HG02973 (cell line): ENCODE results near the gene TMPRSS13.
"Not testable (repeated sequence)": the region's sequence is repeated elsewhere in the genome, so short reads cannot be mapped to it uniquely, and the experiment has no call there.

Source experiments
- ATAC-seq: cut with Tn5 transposase; IDR thresholded peaks from one replicate; pipeline ENCODE4 v1.9.1; 2021; ENCODE audit warnings: moderate library complexity; ENCODE audit not compliant: unreplicated experiment

Gene TMPRSS13

DNA sequence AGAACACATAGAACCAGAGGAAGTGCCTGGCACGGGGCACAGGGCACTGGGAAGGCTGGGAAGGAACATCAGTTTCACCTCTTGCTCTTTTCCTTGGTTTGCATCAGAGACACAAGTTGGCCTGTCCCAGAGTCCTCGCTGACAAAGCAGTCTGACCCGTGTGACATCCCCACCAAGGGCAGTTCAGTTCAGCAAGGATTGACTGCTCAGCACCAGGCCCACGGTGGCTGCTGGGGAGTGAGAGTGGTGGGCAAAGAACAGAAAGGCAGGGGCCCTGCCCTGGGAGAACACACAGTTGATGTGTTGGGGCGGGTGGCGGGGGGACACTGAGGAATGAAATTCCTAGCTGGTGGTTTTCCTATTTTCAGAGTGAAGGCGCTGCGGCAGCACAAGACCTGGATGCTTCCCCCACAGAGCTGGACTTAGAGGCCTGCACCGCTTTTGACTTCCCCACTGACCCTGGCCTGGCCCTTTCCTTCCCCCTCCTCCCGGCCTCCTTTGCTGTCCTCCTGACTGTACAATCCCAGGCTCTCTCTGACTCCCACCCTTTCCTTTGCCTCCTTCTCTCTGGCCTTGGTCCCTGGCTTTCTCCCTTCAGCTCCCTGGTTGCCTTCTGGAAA, 2.2 kb upstream of the TMPRSS13 start:
- no peak for ATAC-seq

DNA sequence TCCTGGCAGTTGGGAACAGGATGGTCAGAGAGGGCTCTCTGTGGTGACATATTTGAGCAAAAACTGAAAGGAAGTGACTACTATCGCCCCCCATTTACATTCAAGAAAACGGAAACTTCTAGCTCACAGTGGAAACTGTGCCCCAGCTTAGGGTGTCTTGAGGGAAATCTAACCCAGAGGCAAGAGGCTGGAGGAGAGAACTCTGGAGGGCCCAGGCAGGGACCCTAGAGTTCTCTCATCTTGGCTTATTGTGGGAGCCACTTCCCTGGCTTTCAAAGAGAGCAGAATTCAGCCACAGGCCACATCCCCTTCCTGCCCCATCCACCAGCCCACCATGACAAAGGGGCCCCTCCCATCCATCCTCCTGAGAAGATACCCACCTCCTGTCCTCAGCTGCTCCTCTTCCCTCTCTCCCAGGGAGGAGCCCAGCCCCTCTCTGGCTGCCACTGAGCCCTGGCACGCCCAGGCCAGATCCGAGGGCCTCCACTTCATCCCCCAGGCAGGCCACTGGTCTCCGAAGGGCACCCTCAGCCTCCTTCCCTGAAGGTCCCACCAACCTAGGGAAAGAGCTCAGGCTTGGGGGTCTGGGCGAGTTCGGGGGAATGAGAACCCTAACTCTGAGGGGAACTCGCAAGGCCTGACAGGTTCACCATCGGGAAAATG, 1.6 kb upstream of the TMPRSS13 start:
- no peak for ATAC-seq

DNA sequence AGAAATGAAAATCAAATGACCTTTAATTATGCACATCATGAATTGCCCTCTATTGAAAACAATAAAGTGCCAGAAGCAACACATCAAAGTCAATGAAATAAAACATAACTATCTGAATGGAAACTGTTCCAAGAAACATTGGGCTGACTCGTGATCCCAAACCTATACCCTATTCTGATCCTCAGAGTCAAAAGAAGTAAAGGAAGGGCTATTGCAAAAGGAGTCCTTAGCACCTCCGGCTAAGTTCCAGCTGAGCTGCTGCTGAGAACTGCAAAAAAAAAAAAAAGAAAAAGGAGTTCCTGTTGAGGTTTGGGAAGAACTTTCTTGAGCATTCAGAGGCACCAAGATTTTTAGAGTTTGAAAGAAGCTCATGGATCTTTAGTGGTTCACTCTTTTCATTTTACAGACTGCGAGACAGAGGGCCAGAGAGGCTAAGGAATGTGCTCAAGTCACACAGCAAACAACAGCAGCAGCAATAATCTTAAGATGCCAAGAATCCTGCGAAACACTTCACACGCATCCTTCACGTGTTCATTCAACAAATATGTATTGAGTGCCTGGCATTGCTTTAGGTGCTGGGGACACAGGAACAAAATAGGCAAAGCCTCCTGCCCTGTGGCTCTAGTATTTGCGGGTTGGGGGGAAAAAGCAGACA, 841 bp upstream of the TMPRSS13 start:
- no peak for ATAC-seq

DNA sequence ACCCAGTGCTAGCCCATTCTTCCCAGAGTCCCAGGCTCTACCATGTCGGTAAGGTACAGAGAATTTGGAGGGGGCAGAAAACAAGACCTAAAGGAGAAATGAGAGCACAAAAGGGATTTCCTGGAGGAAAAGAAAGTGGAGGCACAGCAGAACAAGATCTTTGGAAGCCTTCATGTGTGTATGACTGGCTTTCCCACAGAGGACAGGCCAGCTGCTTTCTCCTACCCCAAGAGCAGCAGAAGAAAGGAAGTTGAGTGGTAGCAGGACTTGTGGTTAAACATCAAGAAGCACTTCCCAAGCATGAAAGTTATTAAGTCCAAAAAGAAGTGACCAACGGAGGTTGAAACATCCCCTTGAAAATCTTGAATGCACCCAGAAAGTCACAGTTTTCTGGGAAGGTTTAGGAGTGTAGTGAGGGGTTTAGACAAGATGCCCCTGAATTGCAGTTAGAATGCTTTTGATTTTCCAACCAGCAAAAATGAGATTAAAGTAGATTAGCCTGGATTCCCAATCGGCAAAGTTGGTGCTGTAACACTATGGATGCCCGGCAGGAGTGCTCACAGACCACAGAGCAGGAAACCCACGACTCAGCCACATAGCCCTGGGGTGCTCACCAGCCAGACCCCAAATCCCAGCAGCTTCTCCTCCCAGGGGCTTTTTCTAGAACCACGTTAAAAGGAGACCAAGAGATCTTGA, 608 bp downstream of the TMPRSS13 start:
- no peak for ATAC-seq

DNA sequence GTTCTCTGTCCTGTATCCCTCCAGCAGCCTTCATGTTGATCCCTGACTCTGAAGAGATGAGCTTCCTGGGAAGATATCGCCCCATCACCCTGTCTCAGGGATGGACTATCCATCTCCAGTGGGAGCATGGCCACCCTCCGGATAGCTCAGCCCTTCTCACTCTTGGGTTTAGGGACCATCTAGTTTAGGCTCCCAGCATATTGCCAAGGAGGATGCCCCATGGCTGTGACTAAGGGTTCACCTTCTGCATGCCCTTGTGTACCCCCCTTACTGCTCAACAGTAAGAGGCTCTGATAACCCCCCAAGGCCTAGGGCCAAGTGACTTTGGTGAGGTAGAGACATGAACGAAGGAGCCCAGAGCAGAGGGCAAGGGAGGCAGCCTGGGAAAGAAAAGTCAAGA, 1.3 kb downstream of the TMPRSS13 start:
- ATAC-seq, result no peak

DNA sequence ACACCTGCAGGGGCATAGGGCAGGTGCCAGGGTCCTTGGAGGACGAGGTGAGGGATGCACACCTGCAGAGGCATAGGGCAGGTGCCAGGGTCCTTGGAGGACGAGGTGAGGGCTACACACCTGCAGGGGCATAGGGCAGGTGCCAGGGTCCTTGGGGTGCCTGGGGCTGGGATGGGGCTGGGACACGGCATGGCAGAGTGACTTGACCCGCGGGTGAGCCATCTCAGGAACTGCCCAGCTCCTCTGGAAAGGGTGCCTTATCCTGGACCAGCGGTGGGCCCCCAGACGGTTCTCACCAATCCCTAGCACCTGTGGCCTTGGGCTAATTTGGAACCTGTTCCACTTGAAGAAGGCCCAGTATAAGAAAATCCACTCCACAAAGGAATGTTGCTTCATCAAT, 3.0 kb downstream of the TMPRSS13 start:
- ATAC-seq, result not testable (repeated sequence)

DNA sequence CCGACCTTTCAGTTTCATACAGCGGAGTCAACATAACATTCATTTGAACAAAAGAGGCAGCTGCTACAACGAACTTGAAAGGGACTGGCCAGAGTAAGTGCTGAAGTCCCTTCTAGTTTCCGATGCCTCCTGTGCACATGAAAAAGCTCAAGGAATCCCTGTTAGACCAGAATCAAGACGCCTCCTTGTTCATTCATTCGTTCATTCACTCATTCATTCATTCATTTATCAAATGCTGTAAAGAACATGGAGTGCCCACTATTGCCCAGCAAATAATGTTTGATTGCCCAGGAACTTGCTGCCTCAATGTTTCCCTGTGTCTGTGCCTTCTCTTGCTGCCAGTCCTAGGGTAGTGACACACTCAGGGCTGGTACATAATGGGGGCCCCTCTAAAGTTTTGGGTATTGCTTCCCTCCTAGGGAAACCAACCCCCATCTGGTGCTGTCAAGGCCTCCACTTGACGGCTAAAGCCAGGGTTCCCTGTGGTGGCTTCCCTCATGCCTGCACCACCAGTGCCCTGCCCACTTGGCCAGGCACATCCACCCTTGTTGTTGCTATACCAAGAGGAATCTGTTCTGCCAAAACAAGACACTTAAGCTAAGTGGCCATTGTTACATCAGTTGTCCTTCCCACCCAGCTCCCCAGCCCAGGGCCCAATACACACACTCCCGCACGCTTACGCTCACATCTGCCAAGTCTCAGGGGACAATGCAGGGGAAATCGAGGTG, 3.8 kb downstream of the TMPRSS13 start:
- ATAC-seq, result no peak

DNA sequence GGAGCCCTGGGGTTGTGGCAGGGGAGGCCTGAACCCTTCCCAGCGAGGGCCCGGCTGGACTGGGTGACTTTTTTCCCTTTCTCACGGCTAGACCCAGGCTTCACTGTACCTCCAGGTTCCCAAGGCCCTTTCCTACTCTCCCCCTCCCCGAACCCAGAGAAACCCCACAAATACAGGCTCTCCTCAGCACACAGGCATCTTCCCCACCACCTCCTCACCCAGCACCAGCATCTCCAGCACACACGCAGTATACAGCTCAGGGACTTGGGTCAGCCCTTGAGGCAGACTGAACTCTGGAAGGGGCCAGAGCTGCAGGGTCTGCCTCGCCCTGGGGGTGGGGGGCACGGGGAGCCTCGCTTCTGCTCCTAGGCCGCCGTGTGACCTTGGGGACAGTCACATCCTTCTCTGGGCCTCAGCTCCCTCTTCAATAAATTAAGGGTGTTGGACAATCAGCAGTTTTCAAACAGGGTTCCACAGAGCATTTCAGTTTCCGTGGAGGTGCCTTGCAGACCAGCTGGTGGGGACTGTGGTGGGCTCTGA, 4.5 kb downstream of the TMPRSS13 start:
- no peak for ATAC-seq

DNA sequence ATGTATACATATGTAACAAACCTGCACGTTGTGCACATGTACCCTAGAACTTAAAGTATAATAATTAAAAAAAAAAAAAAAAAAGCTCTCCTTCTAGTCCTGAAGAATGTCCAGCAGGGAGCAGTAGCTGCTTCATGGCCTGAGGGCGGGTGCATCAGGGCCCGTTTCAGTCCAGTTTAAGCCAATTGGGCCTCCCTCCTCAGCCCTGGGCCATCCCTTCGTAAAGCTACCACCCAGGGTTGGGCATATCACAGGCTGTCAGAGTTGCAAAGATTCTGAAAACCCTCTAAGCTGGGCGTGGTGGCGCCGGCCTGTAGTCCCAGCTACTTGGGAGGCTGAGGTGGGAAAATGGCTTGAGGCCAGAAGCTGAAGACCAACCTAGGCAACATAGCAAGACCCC, 5.4 kb downstream of the TMPRSS13 start:
- ATAC-seq, result no peak

DNA sequence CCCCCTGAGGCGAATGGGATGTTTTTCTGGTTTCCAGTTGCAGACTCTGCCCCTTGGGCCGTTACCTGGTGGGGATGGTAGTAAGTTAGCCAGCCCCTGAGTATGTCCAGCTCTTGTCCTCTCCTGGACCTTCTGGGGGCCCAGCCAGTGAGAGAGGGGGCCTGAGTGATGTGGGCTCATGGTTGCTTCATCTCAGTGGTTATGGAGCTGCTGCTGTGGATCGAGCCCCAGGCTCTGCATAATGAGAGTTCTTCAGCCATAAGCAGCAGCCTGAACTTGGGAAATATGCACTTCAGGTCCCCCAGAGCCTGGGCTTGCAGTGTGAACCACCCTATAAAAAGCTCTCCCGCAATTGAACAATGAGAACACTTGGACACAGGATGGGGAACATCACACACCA, 5.9 kb downstream of the TMPRSS13 start:
- no peak for ATAC-seq

DNA sequence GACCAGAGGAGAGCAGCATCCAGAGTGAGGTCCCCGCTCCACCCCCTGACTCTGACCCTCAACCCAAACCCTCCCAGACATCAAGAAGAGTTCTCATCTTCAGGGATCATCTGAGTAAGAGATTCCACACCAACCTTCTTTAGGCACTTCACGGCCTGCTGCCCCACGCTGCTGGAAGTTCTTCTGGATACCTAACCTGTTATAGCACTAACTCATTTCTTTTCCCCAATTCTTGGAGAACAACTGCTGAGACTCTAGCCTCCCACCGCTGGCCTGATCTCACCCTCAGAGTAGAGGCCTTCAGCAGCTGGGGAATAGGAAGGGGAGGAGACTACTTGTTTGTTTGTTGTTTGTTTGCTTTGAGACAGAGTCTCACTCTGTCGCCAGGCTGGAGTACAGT, 7.3 kb downstream of the TMPRSS13 start:
- ATAC-seq, result no peak

DNA sequence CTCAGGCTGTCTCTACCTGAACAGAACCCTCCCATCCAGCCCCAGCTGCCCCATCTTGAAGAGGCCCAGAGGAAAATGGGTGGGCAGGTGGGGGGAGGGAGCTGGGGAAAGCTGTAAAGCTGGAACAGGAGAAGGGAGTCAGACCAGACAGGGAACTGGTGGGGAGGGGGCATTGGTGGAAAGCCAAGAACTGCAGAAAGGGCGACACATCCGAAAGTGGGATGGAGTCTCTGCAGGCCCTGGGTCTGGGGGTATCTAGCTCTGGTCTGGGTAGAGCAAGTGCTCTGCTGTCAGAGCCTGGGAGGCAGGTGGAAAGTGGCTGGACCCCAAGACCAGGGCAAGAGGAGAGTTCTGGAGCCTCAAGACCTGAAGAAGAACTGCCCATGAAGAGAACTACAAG, 7.7 kb downstream of the TMPRSS13 start:
- no peak for ATAC-seq

DNA sequence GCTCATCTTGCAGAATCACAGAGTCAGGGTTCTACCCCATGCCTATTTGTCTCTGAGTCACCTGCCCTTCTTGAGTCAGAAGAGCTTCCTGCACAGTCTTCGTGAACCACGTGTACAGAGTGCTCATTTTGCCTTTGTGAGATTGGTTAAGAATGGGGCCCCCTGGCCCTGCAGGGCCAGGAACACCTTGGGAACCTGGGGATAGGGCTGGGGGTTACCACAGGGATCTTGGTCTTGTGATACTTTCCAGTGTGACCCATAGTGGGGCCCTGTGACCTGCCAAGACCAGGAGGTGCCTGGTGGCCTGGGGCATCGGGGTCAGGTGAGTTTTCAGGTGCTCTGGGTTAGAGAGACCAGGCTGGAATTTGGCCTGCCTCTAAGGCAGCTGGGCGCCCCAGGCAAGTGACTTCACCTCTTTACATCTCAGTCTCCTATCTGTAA, 9.4 kb downstream of the TMPRSS13 start:
- ATAC-seq, result no peak

DNA sequence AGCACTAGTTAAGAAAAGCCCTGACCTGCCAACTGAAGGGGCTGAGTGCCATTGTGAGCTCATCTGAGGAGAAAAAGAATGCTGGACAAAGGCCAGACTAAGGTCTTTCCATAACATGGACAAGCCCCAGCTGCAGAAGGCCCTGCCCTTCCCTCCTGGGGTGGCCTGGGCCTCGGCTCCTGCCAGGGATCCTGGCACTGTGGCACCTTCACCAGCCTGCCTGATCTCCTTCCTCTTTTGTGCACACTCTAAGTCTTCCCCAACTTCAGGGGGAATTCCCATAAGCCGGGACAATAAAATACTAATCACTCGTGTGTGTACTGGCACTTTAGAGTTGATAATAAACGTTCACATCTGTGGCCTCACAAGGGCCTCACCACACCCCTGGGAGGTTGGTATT, 9.9 kb downstream of the TMPRSS13 start:
- no peak for ATAC-seq

DNA sequence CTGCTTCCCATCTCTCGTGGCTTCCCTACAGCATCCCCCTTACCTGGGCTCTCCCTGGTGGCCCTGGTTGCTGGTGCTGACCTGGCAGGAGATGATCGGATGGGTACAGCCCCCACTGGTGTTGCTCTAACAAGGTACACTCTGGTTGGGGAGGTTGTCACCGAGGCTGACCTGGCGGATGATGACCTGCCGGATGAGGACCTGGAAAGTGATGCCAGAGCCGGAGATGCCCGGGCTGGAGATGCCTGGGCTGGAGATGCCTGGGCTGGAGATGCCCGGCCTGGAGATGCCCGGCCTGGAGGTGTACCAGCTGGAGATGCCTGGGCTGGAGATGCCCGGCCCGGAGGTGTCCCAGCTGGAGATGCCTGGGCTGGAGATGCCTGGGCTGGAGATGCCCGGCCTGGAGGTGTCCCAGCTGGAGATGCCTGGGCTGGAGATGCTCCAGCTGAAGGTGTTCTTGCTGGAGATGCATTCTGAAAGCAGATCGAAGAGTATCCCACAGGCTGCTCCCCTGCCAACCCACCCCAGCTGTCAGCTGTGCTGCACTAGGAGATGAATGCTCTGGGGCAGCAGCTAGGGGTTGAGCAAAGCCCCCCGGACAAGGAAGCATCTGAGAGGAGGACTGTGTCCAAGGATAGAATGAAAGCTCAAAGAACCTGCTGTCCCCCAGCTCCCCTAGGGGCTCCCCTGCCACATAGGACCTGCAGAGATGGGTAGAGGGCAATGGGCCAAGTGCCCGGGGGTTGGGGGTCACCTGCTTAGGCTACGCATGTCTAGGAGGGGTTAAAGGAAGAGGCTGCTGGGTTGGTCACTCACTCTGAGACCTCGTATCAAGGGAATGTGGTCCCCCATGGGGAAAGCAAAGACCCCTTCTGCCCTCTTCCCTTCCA, 10.6 kb downstream of the TMPRSS13 start:
- no peak for ATAC-seq

DNA sequence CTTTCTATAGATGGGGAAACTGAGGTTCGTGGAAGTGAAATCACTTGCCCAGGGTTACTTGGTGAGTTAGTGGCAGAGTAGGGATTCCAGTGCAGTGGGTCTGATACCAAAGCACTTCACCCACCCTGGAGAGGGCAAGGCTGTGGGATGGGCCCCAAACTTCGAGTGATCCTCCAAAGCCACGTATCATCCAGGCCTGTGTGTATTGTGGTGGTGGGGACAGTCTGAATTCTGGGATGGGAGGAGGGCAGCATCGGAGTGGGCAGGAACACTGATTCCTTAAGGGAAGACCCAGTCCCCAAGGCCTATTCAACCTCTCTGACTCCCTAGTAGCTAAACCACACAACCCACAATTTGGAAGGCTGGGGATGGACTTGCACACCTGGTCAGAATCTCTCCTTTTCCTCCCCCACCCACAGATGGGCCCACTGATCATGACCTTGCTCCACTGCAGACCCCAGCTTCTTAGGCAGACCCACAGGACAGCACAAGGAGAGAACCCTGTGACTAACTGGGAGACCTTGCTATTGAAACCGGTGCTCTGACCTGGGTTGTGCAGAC, 11.5 kb downstream of the TMPRSS13 start:
- ATAC-seq, result no peak

DNA sequence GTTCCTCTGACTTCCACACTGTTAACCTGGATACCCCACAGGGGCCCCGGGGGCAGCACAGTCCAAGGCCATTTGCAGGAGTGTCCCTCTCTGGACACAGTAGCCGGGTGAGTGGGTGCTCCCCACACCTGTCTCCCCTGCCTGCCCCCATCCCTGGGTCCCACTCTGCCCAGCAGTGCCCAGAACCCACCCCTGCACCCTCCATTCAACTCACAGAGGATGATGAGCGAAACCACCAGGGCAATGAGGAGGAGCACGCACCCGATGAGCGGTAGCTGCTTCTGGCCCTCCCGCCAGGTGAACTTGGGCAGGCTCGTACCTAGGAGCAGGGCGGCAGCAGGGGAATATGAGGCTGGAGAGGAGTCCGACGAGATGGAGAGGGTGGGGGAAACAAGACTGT, 12.2 kb downstream of the TMPRSS13 start:
- ATAC-seq, result no peak

DNA sequence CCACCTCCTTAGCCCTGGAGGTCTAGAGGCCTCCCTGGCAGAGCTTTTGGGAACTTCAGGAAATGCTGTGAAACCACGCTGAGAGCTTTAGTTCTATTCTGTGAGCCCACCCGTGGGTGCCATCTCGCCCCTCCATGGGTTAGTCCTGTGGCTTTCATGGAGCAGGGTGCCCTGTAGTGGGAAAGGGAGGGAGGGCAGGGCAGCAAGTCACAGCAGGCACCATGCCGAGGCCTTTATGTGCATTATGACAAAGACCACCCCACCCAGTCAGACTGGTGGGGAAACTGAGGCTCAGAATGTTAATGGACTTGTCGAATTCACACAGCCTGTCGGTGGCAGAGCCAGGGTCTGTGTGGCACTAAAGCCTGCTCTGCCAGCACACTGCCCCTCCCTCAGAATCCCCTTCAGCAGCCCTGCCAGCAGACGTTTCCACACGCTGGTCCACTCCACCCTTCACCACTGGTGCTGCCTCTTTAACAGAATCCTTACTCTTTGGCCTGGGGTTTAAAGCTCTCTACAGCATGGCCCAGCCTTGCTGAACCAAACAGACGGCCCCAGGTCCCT, 13.4 kb downstream of the TMPRSS13 start:
- ATAC-seq, result no peak

DNA sequence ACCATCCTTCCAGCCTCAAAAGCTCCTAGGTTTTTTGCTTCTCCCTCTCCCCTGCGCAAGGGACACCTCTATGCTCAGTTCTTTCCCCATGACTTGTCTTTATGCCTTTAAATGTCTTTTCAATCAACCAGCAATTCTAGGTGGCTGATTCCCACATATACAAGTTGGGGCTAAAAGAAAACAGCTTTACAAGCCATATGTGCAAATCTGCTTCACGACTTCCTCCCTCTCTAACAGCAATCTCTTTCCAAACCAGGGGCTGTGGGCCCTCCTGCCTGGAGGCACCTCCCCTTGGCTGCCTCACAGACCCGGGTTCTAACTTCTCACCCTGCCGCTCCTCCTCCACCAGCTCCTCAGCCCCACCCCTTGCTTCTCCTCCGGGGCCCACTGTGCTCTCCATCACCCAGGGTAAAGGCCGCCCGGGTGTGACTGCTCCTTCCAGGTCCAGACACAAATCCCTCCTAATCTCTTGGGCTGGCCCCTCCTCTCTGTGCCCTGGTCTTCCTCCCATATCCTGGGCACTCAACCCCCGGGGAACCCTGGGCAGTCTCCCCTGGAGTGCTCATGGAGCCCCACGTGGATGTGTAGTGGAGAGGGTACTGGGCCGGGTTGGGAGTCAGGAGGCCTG, 14.1 kb downstream of the TMPRSS13 start:
- no peak for ATAC-seq
